SK-N-SH treated with all-trans-retinoic acid at 6 μM for 48 hours (cell line): ENCODE measurements around the gene PLA2G3.

Experiments
- ATAC-seq: fragments of 200-7000 bp; cut with Tn5 transposase; 3 replicates; pipeline ENCODE4 v1.9.1; 2020; ENCODE audit warnings: mild to moderate bottlenecking, moderate library complexity
- BACH2 ChIP-seq: fragments of 250-450 bp; sonication (Bioruptor Pico); IDR thresholded peaks from 2 replicates; pipeline ENCODE4 v1.9.0; 2021; ENCODE audit warnings: mild to moderate bottlenecking, borderline replicate concordance
- CREB5 ChIP-seq: fragments of 250-450 bp; sonication (Bioruptor Pico); IDR thresholded peaks from 2 replicates; pipeline ENCODE4 v1.5.1; 2020; ENCODE audit warnings: low read depth, mild to moderate bottlenecking, moderate library complexity
- CSDC2 ChIP-seq: fragments of 250-450 bp; sonication (Bioruptor Pico); IDR thresholded peaks from 2 replicates; pipeline ENCODE4 v1.5.0; 2020; ENCODE audit warnings: mild to moderate bottlenecking, moderate library complexity
- CSRNP3 ChIP-seq: fragments of 250-450 bp; sonication (Bioruptor Pico); IDR thresholded peaks from 2 replicates; pipeline ENCODE4 v1.5.1; 2021; ENCODE audit warnings: mild to moderate bottlenecking, moderate library complexity
- ESRRG ChIP-seq: fragments of 250-450 bp; sonication (Bioruptor Pico); IDR thresholded peaks from 2 replicates; pipeline ENCODE4 v1.6.1; 2021; ENCODE audit warnings: mild to moderate bottlenecking
- GLIS3 ChIP-seq: fragments of 250-450 bp; sonication (Bioruptor Pico); IDR thresholded peaks from 2 replicates; pipeline ENCODE4 v1.5.0; 2020; ENCODE audit warnings: mild to moderate bottlenecking, moderate library complexity
- ISL1 ChIP-seq: fragments of 250-450 bp; sonication (Bioruptor Pico); IDR thresholded peaks from 2 replicates; pipeline ENCODE4 v2.1.2; 2022; ENCODE audit warnings: mild to moderate bottlenecking, moderate library complexity
- OSR1 ChIP-seq: fragments of 250-450 bp; sonication (Bioruptor Pico); IDR thresholded peaks from 2 replicates; pipeline ENCODE4 v1.8.0; 2022; ENCODE audit warnings: moderate library complexity, mild to moderate bottlenecking, inconsistent platforms
- PATZ1 ChIP-seq: fragments of 250-450 bp; sonication (Bioruptor Pico); IDR thresholded peaks from 2 replicates; pipeline ENCODE4 v1.8.0; 2020; ENCODE audit warnings: mild to moderate bottlenecking, moderate library complexity, borderline replicate concordance
- POU6F1 ChIP-seq: fragments of 250-450 bp; sonication (Bioruptor Pico); IDR thresholded peaks from 2 replicates; pipeline ENCODE4 v1.8.0; 2021; ENCODE audit warnings: low read depth, mild to moderate bottlenecking, moderate library complexity, borderline replicate concordance
- PPARA ChIP-seq: fragments of 250-450 bp; sonication (Bioruptor Pico); IDR thresholded peaks from 2 replicates; pipeline ENCODE4 v1.5.0; 2020; ENCODE audit warnings: mild to moderate bottlenecking, borderline replicate concordance
- RARB ChIP-seq: fragments of 250-450 bp; sonication (Bioruptor Pico); IDR thresholded peaks from 2 replicates; pipeline ENCODE4 v1.8.0; 2021; ENCODE audit warnings: mild to moderate bottlenecking, moderate library complexity
- SNAI2 ChIP-seq: fragments of 250-450 bp; sonication (Bioruptor Pico); IDR thresholded peaks from 2 replicates; pipeline ENCODE4 v1.5.0; 2020; ENCODE audit warnings: mild to moderate bottlenecking, moderate library complexity
- TCF4 ChIP-seq: fragments of 250-450 bp; sonication (Bioruptor Pico); IDR thresholded peaks from 2 replicates; pipeline ENCODE4 v1.8.0; 2021; ENCODE audit warnings: mild to moderate bottlenecking, moderate library complexity, borderline replicate concordance
- TOX ChIP-seq: fragments of 250-450 bp; sonication (Bioruptor Pico); IDR thresholded peaks from 2 replicates; pipeline ENCODE4 v1.8.0; 2021; ENCODE audit warnings: mild to moderate bottlenecking, moderate library complexity, borderline replicate concordance
- TSHZ2 ChIP-seq: fragments of 250-450 bp; sonication (Bioruptor Pico); IDR thresholded peaks from 2 replicates; pipeline ENCODE4 v1.5.0; 2020; ENCODE audit warnings: mild to moderate bottlenecking, moderate library complexity
- ZC3H10 ChIP-seq: fragments of 250-450 bp; sonication (Bioruptor Pico); IDR thresholded peaks from 2 replicates; pipeline ENCODE4 v1.5.1; 2021; ENCODE audit warnings: mild to moderate bottlenecking, moderate library complexity
- ZFP3 ChIP-seq: fragments of 250-450 bp; sonication (Bioruptor Pico); IDR thresholded peaks from 2 replicates; pipeline ENCODE4 v1.5.0; 2020; ENCODE audit warnings: mild to moderate bottlenecking, moderate library complexity
- ZFP30 ChIP-seq: fragments of 450-650 bp; formaldehyde crosslinking; IDR thresholded peaks from 2 replicates; pipeline ENCODE4 v1.5.0; 2022; ENCODE audit warnings: mild to moderate bottlenecking, moderate library complexity
- ZNF565 ChIP-seq: fragments of 450-650 bp; formaldehyde crosslinking; conservative IDR thresholded peaks from 2 replicates; pipeline ENCODE4 v1.5.0; 2020; ENCODE audit warnings: low read depth, mild to moderate bottlenecking, moderate library complexity
- ZNF70 ChIP-seq: fragments of 450-650 bp; formaldehyde crosslinking; IDR thresholded peaks from 2 replicates; pipeline ENCODE4 v1.5.0; 2020; ENCODE audit warnings: mild to moderate bottlenecking, moderate library complexity
- ZNF8 ChIP-seq: fragments of 450-650 bp; formaldehyde crosslinking; IDR thresholded peaks from 2 replicates; pipeline ENCODE4 v1.5.0; 2020; ENCODE audit warnings: mild to moderate bottlenecking, moderate library complexity

PLA2G3 gene

GRCh38 chr22:31143038-31143437, 2.7 kb upstream of the PLA2G3 start:
- no peak for ATAC-seq
- TF ChIP-seq ZFP30 (no peak), PATZ1 (CRISPR knock-in tag) (no peak), OSR1 (no peak), CSRNP3 (no peak), TSHZ2 (CRISPR knock-in tag) (no peak), ZNF565 (CRISPR knock-in tag) (no peak), ESRRG (CRISPR knock-in tag) (no peak), CSDC2 (no peak), ZNF70 (CRISPR knock-in tag) (no peak), GLIS3 (CRISPR knock-in tag) (no peak), RARB (no peak), ZC3H10 (no peak), ZFP3 (CRISPR knock-in tag) (no peak), TOX (CRISPR knock-in tag) (no peak), TCF4 (CRISPR knock-in tag) (no peak), SNAI2 (CRISPR knock-in tag) (no peak), CREB5 (CRISPR knock-in tag) (no peak), BACH2 (no peak), ZNF8 (no peak)

- no peak for ATAC-seq
- TF ChIP-seq POU6F1 (CRISPR knock-in tag) (no peak), ZFP30 (no peak), PPARA (no peak), ESRRG (CRISPR knock-in tag) (no peak), PATZ1 (CRISPR knock-in tag) (no peak), ZNF565 (CRISPR knock-in tag) (no peak), BACH2 (no peak), ZNF70 (CRISPR knock-in tag) (no peak), OSR1 (no peak), TSHZ2 (CRISPR knock-in tag) (no peak), ISL1 (no peak), TOX (CRISPR knock-in tag) (no peak)
- TF ChIP-seq, all 23 proteins: peak for 0
These were observed 2.0 kb upstream of the PLA2G3 start for GRCh38 chr22:31142285-31142684.
